Gastrocnemius medialis (tissue), 4 donors: Measurements from ENCODE around the gene CDC42EP5. TPM values are rescaled to one million over a fixed set of nuclear protein-coding genes. Genes with fewer than 3 reads are reported as not detected.

Source experiments
- ATAC-seq, 2 donors: fragments of 150-250 bp; one replicate each; pipeline ENCODE4 v1.9.1; 2016
- DNase-seq, 2 donors: peaks; one replicate each; pipeline ENCODE4 v3.0.0-alpha.2; 2019
- H3K27ac ChIP-seq, 4 donors: fragments of 200-600 bp; sonication (generic); 1 replicate in 1 of 4; 2 replicates in 3 of 4; pipeline ENCODE4 v1.5.1; 2016 to 2018; ENCODE audit warnings: mild to moderate bottlenecking in 2 of 4, moderate library complexity in 1 of 4
- H3K27me3 ChIP-seq, 3 donors: fragments of 200-600 bp; sonication (generic) in 2 of 3; 1 replicate in 1 of 3; 2 replicates in 2 of 3; pipeline versions ENCODE4 v1.5.1 to v1.6.0; 2016 to 2019; ENCODE audit warnings: mild to moderate bottlenecking in 1 of 3, moderate library complexity in 1 of 3
- H3K36me3 ChIP-seq, 2 donors: fragments of 200-600 bp; sonication (generic) in 1 of 2; one replicate each; pipeline ENCODE4 v1.5.1; 2017 to 2018
- H3K4me1 ChIP-seq, 2 donors: fragments of 200-600 bp; sonication (generic) in 1 of 2; one replicate each; pipeline ENCODE4 v1.5.1; 2016 to 2017; ENCODE audit warnings: mild to moderate bottlenecking in 2 of 2
- H3K4me3 ChIP-seq, 4 donors: fragments of 200-600 bp; sonication (generic) in 3 of 4; 1 replicate in 1 of 4; 2 replicates in 3 of 4; pipeline ENCODE4 v1.5.1; 2016 to 2019; ENCODE audit warnings: mild to moderate bottlenecking in 2 of 4
- H3K9me3 ChIP-seq, 3 donors: fragments of 200-600 bp; sonication (generic) in 2 of 3; 1 replicate in 1 of 3; 2 replicates in 2 of 3; pipeline ENCODE4 v1.5.1; 2016 to 2019
- POLR2A ChIP-seq, 2 donors: fragments of 450-650 bp; IDR thresholded peaks; one replicate each; pipeline ENCODE4 v1.6.1; 2017; ENCODE audit warnings: antibody characterized with exemption in 2 of 2, mild to moderate bottlenecking in 2 of 2, moderate library complexity in 2 of 2
- in situ Hi-C, 4 donors: fragments of 200-750 bp; cut with MboI; loops; one replicate each; pipeline versions ENCODE4 v1.15.0 to v1.8.0; 2017; ENCODE audit warnings: low sequenced_read_pairs in 4 of 4
- intact Hi-C: fragments of 100-400 bp; cut with DNase I; formaldehyde crosslinking; loops from one replicate; pipeline ENCODE4 v1.15.1; 2023; ENCODE audit warnings: low total_unique reads
- total RNA-seq, 4 donors: library from RNA; depleted of rRNA; stranded (reverse); fragments of >200 nt; gene quantifications; one replicate each; pipeline versions ENCODE4 v1.1.0 to v1.2.3, GENCODE V29; 2016
- TF ChIP-seq, protein P1 (sequence below), 5 experiments: fragments of 450-650 bp in 3 of 5; fragments of 200-600 bp in 2 of 5; sonication (generic) in 2 of 5; IDR thresholded peaks in 4 of 5; conservative IDR thresholded peaks in 1 of 5; 1 replicate in 4 of 5; 2 replicates in 1 of 5; pipeline ENCODE4 v1.5.1; 2016 to 2019; ENCODE audit warnings: antibody characterized with exemption in 5 of 5, mild to moderate bottlenecking in 3 of 5, moderate library complexity in 3 of 5

CDC42EP5 gene
- total RNA-seq, 4 donors from 2014 or later: 0.83 to 4.6 (median 4.2) TPM; not detected in 1

DNA sequence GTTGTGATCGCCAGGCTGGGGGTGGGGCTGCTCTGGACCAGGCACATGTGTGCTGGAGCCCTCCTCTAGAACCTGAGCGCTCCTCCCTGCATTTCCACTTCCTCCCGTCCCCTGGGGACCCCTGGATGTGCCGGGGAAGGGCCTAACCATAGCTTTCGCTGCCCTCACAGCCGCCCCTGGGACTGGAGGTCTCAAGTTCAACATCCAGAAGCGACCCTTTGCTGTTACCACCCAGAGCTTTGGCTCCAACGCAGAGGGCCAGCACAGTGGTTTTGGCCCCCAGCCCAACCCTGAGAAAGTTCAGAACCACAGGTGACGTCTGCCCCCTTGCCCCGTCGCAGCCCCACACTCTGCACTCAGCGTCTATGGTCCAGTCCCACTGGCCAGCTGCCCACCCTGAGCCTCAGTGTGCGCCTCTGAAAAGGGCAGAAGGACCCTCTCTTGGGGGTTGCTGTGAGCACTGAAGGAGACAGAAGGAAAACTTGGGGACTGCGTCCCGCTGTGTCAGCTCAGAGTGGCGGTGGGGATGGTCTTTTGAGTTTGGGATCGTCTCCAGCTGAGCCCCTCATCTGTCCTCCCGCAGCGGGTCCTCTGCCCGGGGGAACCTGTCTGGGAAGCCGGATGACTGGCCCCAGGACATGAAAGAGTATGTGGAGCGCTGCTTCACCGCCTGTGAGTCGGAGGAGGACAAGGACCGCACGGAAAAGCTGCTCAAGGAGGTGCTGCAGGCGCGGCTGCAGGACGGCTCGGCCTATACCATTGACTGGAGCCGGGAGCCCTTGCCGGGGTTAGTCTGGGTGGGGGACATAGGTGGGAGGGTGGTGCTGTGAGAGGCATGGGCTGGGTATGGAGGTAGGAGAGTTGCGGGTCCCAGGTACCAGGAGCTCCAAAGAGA, 18.1 kb downstream of the CDC42EP5 start:
- no peak for ATAC-seq
- H3K9me3 ChIP-seq: no peaks in the 10 kb centered on the region
- H3K27me3 ChIP-seq: no peaks in the 10 kb centered on the region
- no peak for DNase-seq
- in situ Hi-C loops (loop anchor here in 1 of 4 donors (10.0 kb wide), 1 partner anchor 250 kb away; the partner anchor contains the start of gene RPS9), intact Hi-C loops (no loop called here)
- TF ChIP-seq, protein P1, sequence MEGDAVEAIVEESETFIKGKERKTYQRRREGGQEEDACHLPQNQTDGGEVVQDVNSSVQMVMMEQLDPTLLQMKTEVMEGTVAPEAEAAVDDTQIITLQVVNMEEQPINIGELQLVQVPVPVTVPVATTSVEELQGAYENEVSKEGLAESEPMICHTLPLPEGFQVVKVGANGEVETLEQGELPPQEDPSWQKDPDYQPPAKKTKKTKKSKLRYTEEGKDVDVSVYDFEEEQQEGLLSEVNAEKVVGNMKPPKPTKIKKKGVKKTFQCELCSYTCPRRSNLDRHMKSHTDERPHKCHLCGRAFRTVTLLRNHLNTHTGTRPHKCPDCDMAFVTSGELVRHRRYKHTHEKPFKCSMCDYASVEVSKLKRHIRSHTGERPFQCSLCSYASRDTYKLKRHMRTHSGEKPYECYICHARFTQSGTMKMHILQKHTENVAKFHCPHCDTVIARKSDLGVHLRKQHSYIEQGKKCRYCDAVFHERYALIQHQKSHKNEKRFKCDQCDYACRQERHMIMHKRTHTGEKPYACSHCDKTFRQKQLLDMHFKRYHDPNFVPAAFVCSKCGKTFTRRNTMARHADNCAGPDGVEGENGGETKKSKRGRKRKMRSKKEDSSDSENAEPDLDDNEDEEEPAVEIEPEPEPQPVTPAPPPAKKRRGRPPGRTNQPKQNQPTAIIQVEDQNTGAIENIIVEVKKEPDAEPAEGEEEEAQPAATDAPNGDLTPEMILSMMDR (IDR thresholded peaks at IDR 0.05 in 4 of 5, conservative IDR thresholded peaks at IDR 0.05 in 1 of 5): no peak
- no peak for TF ChIP-seq POLR2A (IDR thresholded peaks at IDR 0.05)
- H3K4me1 ChIP-seq: peaks cover 16 to 18% of the 10 kb centered on the region in 2 donors
- H3K4me3 ChIP-seq: no peak overlapping the region
- H3K27ac ChIP-seq: no peak overlapping the region
- H3K36me3 ChIP-seq: peaks cover 9 to 93% of the 10 kb centered on the region in 2 donors

DNA sequence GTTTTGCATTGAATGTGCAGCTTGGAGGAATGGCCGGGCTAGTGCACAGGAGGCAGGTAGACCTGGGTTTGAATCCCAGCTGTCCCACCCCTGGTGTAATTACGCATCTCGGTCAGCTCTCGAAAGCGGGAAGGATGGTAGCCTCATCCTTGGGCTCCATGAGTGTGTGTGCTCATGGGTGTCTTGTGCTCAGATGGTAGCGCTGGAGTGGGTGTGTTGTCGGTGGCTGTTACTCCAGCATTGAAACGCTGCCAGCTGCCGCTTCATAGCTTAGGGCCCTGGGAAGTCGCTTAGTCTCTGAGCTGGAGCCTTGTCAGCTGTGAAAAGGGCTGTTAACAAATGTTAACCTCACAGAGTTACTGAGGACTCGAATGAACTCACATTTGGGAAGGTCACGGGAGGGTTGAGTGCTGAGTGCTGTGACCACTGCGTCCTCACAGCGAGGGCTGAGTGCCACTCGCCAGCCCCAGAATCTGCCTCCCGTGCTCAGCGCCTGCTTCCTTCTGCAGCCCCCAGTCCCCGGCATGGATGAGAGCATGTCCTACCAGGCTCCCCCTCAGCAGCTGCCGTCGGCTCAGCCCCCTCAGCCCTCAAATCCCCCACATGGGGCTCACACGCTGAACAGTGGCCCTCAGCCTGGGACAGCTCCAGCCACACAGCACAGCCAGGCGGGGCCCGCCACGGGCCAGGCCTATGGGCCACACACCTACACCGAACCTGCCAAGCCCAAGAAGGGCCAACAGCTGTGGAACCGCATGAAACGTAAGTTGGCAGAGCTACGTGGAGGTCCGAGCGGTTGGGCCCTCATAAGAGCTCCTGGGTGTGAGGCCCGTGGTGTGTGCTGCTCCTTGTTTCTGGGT, 18.9 kb downstream of the CDC42EP5 start:
- Histone ChIP-seq H3K27me3 (no peaks in the 10 kb centered on the region), H3K36me3 (peaks cover 9 to 84% of the 10 kb centered on the region in 2 donors), H3K9me3 (no peaks in the 10 kb centered on the region), H3K4me3 (no peak overlapping the region), H3K27ac (no peak overlapping the region), H3K4me1 (peaks cover 18 to 19% of the 10 kb centered on the region in 2 donors)
- DNase-seq (no peak), ATAC-seq (no peak)
- intact Hi-C loops (no loop called here), in situ Hi-C loops (loop anchor here in 1 of 4 donors (10.0 kb wide), 1 partner anchor 249 kb away; the partner anchor contains the start of gene RPS9)
- no peak for TF ChIP-seq POLR2A (IDR thresholded peaks at IDR 0.05)
- TF ChIP-seq, protein P1 (IDR thresholded peaks at IDR 0.05 in 4 of 5, conservative IDR thresholded peaks at IDR 0.05 in 1 of 5): no peak

DNA sequence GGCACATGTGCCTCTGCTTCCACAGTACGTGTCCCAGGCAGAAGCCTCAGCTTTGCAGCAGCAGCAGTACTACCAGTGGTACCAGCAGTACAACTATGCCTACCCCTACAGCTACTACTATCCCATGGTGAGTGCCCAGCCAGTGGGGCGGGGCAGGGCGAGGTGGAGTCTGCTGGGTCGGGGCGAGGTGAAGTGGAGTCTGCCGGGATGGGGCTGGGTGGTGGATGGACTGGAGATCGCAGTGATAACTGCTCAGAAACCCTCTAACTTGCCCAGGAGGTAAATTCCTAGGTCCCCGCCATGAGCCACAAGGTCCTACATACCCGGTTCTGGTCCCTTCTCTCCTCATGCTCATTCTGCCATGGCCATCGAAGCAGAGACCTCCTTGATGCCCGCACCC, 20.5 kb downstream of the CDC42EP5 start:
- Histone ChIP-seq H3K4me3 (no peak overlapping the region), H3K36me3 (peaks cover 5 to 69% of the 10 kb centered on the region in 2 donors), H3K27me3 (no peaks in the 10 kb centered on the region), H3K4me1 (peaks cover 20 to 21% of the 10 kb centered on the region in 2 donors), H3K27ac (no peak overlapping the region), H3K9me3 (no peaks in the 10 kb centered on the region)
- ATAC-seq (no peak), DNase-seq (no peak)
- no peak for TF ChIP-seq POLR2A (IDR thresholded peaks at IDR 0.05)
- TF ChIP-seq, protein P1 (IDR thresholded peaks at IDR 0.05 in 4 of 5, conservative IDR thresholded peaks at IDR 0.05 in 1 of 5): no peak
- intact Hi-C loops: no loop called here
- in situ Hi-C loops: loop anchor here in 1 of 4 donors (10.0 kb wide), 1 partner anchor 248 kb away; the partner anchor contains the start of gene RPS9

DNA sequence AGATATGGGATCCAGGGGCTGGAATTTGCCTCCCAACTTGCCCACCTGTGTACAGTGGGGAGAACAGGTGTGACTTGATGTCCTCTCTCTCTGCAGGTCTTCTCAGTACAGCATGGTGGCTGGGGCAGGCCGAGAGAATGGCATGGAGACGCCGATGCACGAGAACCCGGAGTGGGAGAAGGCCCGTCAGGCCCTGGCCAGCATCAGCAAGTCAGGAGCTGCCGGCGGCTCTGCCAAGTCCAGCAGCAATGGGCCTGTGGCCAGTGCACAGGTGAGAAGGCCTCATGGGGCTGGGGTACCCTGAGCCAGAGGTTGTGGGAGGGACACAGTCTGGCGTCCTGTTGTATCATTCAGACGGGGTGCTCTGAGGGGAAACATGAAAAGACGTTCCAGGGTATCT, 21.1 kb downstream of the CDC42EP5 start:
- ATAC-seq (no peak), DNase-seq (no peak)
- in situ Hi-C loops (loop anchor here in 1 of 4 donors (10.0 kb wide), 1 partner anchor 247 kb away; the partner anchor contains the start of gene RPS9), intact Hi-C loops (no loop called here)
- H3K27me3 ChIP-seq: no peaks in the 10 kb centered on the region
- no peak overlapping the region for H3K4me3 ChIP-seq
- TF ChIP-seq, protein P1 (IDR thresholded peaks at IDR 0.05 in 4 of 5, conservative IDR thresholded peaks at IDR 0.05 in 1 of 5): no peak
- TF ChIP-seq POLR2A (IDR thresholded peaks at IDR 0.05): no peak
- no peak overlapping the region for H3K27ac ChIP-seq
- H3K9me3 ChIP-seq: no peaks in the 10 kb centered on the region
- peaks cover 5 to 63% of the 10 kb centered on the region in 2 donors for H3K36me3 ChIP-seq
- peaks cover 22 to 26% of the 10 kb centered on the region in 2 donors for H3K4me1 ChIP-seq
